Measurements from ENCODE around the gene ELL. TPM values are rescaled to one million over a fixed set of nuclear protein-coding genes. Genes with fewer than 3 reads are reported as not detected.
A peak's percentile ranks its signal among the peaks of the same experiment; 100 is the strongest.

Gene ELL
- total RNA-seq, 1 donor from 2014 or later, result 8.1 TPM

- no peak for DNase-seq (ENCODE audit: low read depth)
These were observed 86.6 kb downstream of the ELL start for GRCh38 chr19:18435178-18435841.

- DNase-seq (ENCODE audit: low read depth), result no peak
These were observed 87.3 kb downstream of the ELL start for GRCh38 chr19:18434411-18435175.

GRCh38 chr19:18433735-18434398 is 88.0 kb downstream of the ELL start:
- no peak for DNase-seq (ENCODE audit: low read depth)

- no peak for DNase-seq (ENCODE audit: low read depth)
These were observed 88.7 kb downstream of the ELL start for GRCh38 chr19:18433015-18433691.

- peak; percentile 78 for DNase-seq (ENCODE audit: low read depth)
These were observed 89.4 kb downstream of the ELL start for GRCh38 chr19:18432275-18433014.

- DNase-seq (ENCODE audit: low read depth), result no peak
These were observed 90.3 kb downstream of the ELL start for GRCh38 chr19:18431351-18432197.

GRCh38 chr19:18430417-18431144 is 91.3 kb downstream of the ELL start:
- DNase-seq (ENCODE audit: low read depth), result no peak

- DNase-seq (ENCODE audit: low read depth), result no peak
These were observed 92.0 kb downstream of the ELL start for GRCh38 chr19:18429717-18430416.

- DNase-seq (ENCODE audit: low read depth), result peak; percentile 67
These were observed 92.8 kb downstream of the ELL start for GRCh38 chr19:18428787-18429674.

- no peak for DNase-seq (ENCODE audit: low read depth)
These were observed 93.6 kb downstream of the ELL start for GRCh38 chr19:18428173-18428786.

- no peak for DNase-seq (ENCODE audit: low read depth)
These were observed 94.1 kb downstream of the ELL start for GRCh38 chr19:18427743-18428113.

GRCh38 chr19:18427080-18427742 is 94.7 kb downstream of the ELL start:
- DNase-seq (ENCODE audit: low read depth), result no peak

- DNase-seq (ENCODE audit: low read depth), result no peak
These were observed 95.5 kb downstream of the ELL start for GRCh38 chr19:18426416-18426767.

GRCh38 chr19:18425515-18426415 is 96.1 kb downstream of the ELL start:
- peak; percentile 77 for DNase-seq (ENCODE audit: low read depth)

GRCh38 chr19:18424890-18425514 is 96.9 kb downstream of the ELL start:
- no peak for DNase-seq (ENCODE audit: low read depth)

Data from myocyte (in vitro differentiated cells).